Activated T-helper 1 cell treated with Interleukin-2 at 50 U/mL for 16 hours (primary cell): ENCODE measurements around the gene DAB1.

Experiments used
- DNase-seq: peaks from one replicate; pipeline ENCODE4 v3.0.0-alpha.2; 2020; ENCODE audit warnings: low read depth

Gene DAB1

GRCh38 chr1:57217905-57218304 is 206.0 kb downstream of the DAB1 start:
- no peak for DNase-seq

- no peak for DNase-seq
These were observed 208.8 kb downstream of the DAB1 start for GRCh38 chr1:57214951-57215575.

GRCh38 chr1:57210881-57211280 is 213.0 kb downstream of the DAB1 start:
- no peak for DNase-seq

GRCh38 chr1:57209495-57209894 is 214.4 kb downstream of the DAB1 start:
- DNase-seq = no peak

- no peak for DNase-seq
These were observed 215.0 kb downstream of the DAB1 start for GRCh38 chr1:57208741-57209302.

GRCh38 chr1:57206038-57206437 is 217.8 kb downstream of the DAB1 start:
- no peak for DNase-seq

- DNase-seq = no peak
These were observed 218.7 kb downstream of the DAB1 start for GRCh38 chr1:57204942-57205787.

GRCh38 chr1:57204091-57204490 is 219.8 kb downstream of the DAB1 start:
- DNase-seq = no peak

GRCh38 chr1:57202241-57202640 is 221.6 kb downstream of the DAB1 start:
- DNase-seq = no peak

GRCh38 chr1:57198912-57199311 is 224.9 kb downstream of the DAB1 start:
- DNase-seq = no peak

GRCh38 chr1:57195436-57195941 is 228.4 kb downstream of the DAB1 start:
- no peak for DNase-seq

GRCh38 chr1:57192222-57192621 is 231.6 kb downstream of the DAB1 start:
- DNase-seq = no peak

- no peak for DNase-seq
These were observed 233.0 kb downstream of the DAB1 start for GRCh38 chr1:57190898-57191297.

- DNase-seq = no peak
These were observed 235.7 kb downstream of the DAB1 start for GRCh38 chr1:57188168-57188567.

- no peak for DNase-seq
These were observed 237.4 kb downstream of the DAB1 start for GRCh38 chr1:57186455-57186854.

- DNase-seq = no peak
These were observed 244.9 kb downstream of the DAB1 start for GRCh38 chr1:57179001-57179400.

GRCh38 chr1:57175506-57175905 is 248.4 kb downstream of the DAB1 start:
- no peak for DNase-seq

- DNase-seq = no peak
These were observed 251.8 kb downstream of the DAB1 start for GRCh38 chr1:57172040-57172439.

GRCh38 chr1:57167997-57168396 is 255.9 kb downstream of the DAB1 start:
- no peak for DNase-seq

- DNase-seq = no peak
These were observed 258.3 kb downstream of the DAB1 start for GRCh38 chr1:57165546-57165945.

- DNase-seq = no peak
These were observed 259.3 kb downstream of the DAB1 start for GRCh38 chr1:57164584-57164983.

GRCh38 chr1:57163789-57164188 is 260.1 kb downstream of the DAB1 start:
- DNase-seq = no peak

- no peak for DNase-seq
These were observed 260.5 kb downstream of the DAB1 start for GRCh38 chr1:57163325-57163724.
